Activated CD4-positive, alpha-beta T cell treated with anti-CD3 and anti-CD28 coated beads for 36 hours (primary cell): Measurements from ENCODE around the gene PIK3R4. TPM values are rescaled to one million over a fixed set of nuclear protein-coding genes. Genes with fewer than 3 reads are reported as not detected.

Source experiments
- ATAC-seq: fragments of 200-7000 bp; cut with Tn5 transposase; one replicate; pipeline ENCODE4 v1.10.0; 2021; ENCODE audit warnings: mild to moderate bottlenecking, moderate library complexity
- CTCF ChIA-PET: fragments of 350-600 bp; sonication (Branson Sonifier 250); formaldehyde crosslinking; loops from one replicate; lab custom pipeline; 2021; ENCODE audit warnings: antibody characterized with exemption; lab: Charles Lee
- POLR2A ChIA-PET: fragments of 350-600 bp; sonication (Branson Sonifier 250); formaldehyde crosslinking; loops from one replicate; lab custom pipeline; 2021; ENCODE audit warnings: antibody characterized with exemption, inconsistent platforms; lab: Charles Lee
- DNase-seq: peaks from one replicate; pipeline ENCODE4 v3.0.0-alpha.2; 2020
- H3K27ac Mint-ChIP-seq: one replicate; pipeline ENCODE4 v1.8.0; 2021; ENCODE audit warnings: mixed read lengths
- H3K27me3 Mint-ChIP-seq: one replicate; pipeline ENCODE4 v1.8.0; 2021; ENCODE audit warnings: mixed read lengths
- H3K36me3 Mint-ChIP-seq: one replicate; pipeline ENCODE4 v1.8.0; 2021; ENCODE audit warnings: low read depth, mixed read lengths
- H3K4me1 Mint-ChIP-seq: one replicate; pipeline ENCODE4 v1.8.0; 2021; ENCODE audit warnings: mixed read lengths
- H3K4me3 Mint-ChIP-seq: one replicate; pipeline ENCODE4 v1.8.0; 2021; ENCODE audit warnings: mild to moderate bottlenecking, moderate library complexity, mixed read lengths
- H3K9me3 Mint-ChIP-seq: one replicate; pipeline ENCODE4 v1.8.0; 2021; ENCODE audit warnings: low read depth, mixed read lengths
- intact Hi-C, 2 experiments: fragments of 100-400 bp; cut with DNase I in 1 of 2; cut with micrococcal nuclease in 1 of 2; formaldehyde crosslinking; loops; one replicate each; pipeline versions ENCODE4 v1.14.2 to v1.15.1; 2022 to 2024; cut with DNase I, micrococcal nuclease
- total RNA-seq, 2 experiments: library from RNA; stranded (reverse); gene quantifications; one replicate each; pipeline ENCODE4 v1.2.3, GENCODE V29; 2021

The PIK3R4 gene
- total RNA-seq, 2 experiments from 2014 or later, result 27.3 to 32.3 TPM

GRCh38 chr3:130770644-130771043 is 24.0 kb upstream of the PIK3R4 start:
- H3K36me3 Mint-ChIP-seq, result no peaks in the 10 kb centered on the region
- H3K4me1 Mint-ChIP-seq, result no peaks in the 10 kb centered on the region
- H3K4me3 Mint-ChIP-seq, result no peak overlapping the region
- DNase-seq (no peak), ATAC-seq (no peak)
- no peaks in the 10 kb centered on the region for H3K9me3 Mint-ChIP-seq
- intact Hi-C loops, result no loop called here
- H3K27me3 Mint-ChIP-seq, result peaks cover 5% of the 10 kb centered on the region
- ChIA-PET CTCF (interaction anchor here (1.2 to 1.7 kb wide), 2 partner anchors 10 to 12 kb away, joined by 3 to 5 read pairs; no protein-coding TSS in a partner anchor), POLR2A (no interaction called here)
- no peak overlapping the region for H3K27ac Mint-ChIP-seq

GRCh38 chr3:130761730-130762311 is 15.2 kb upstream of the PIK3R4 start:
- DNase-seq (no peak), ATAC-seq (no peak)
- no peaks in the 10 kb centered on the region for H3K4me1 Mint-ChIP-seq
- no peak overlapping the region for H3K27ac Mint-ChIP-seq
- H3K27me3 Mint-ChIP-seq, result peaks cover 6% of the 10 kb centered on the region
- H3K4me3 Mint-ChIP-seq, result no peak overlapping the region
- ChIA-PET CTCF (interaction anchor here (2.2 to 3.2 kb wide), 2 partner anchors 88 to 130 kb away, joined by 9 to 43 read pairs; partner anchors contain the start of gene ATP2C1), POLR2A (interaction anchor here (0.6 kb wide), 1 partner anchor 553 kb away, joined by 3 read pairs; no protein-coding TSS in a partner anchor)
- H3K9me3 Mint-ChIP-seq, result no peaks in the 10 kb centered on the region
- no peaks in the 10 kb centered on the region for H3K36me3 Mint-ChIP-seq
- intact Hi-C loops, result no loop called here

GRCh38 chr3:130760922-130761321 is 14.3 kb upstream of the PIK3R4 start:
- CTCF ChIA-PET, result interaction anchor here (0.9 to 3.2 kb wide), 7 partner anchors 10 to 235 kb away, joined by 3 to 43 read pairs (median 4); partner anchors contain the start of gene ATP2C1
- DNase-seq (no peak), ATAC-seq (peak; percentile 49)
- Mint-ChIP-seq H3K27me3 (peaks cover 3% of the 10 kb centered on the region), H3K36me3 (no peaks in the 10 kb centered on the region), H3K4me1 (no peaks in the 10 kb centered on the region), H3K9me3 (no peaks in the 10 kb centered on the region), H3K4me3 (no peak overlapping the region), H3K27ac (no peak overlapping the region)
- POLR2A ChIA-PET, result no interaction called here
- intact Hi-C loops, result no loop called here

GRCh38 chr3:130759692-130760338 is 13.2 kb upstream of the PIK3R4 start:
- intact Hi-C loops, result loop anchor here (1.0 to 5.0 kb wide), 2 partner anchors 133 to 267 kb away; partner anchors contain the start of genes ASTE1 (in 1 of the 2) and NEK11 (in 1 of the 2)
- no peaks in the 10 kb centered on the region for H3K9me3 Mint-ChIP-seq
- H3K4me1 Mint-ChIP-seq, result no peaks in the 10 kb centered on the region
- H3K27me3 Mint-ChIP-seq, result peaks cover 3% of the 10 kb centered on the region
- no peak overlapping the region for H3K27ac Mint-ChIP-seq
- DNase-seq, result peak; percentile 72
- ATAC-seq, result peak; percentile 86
- ChIA-PET CTCF (interaction anchor here (0.6 to 3.2 kb wide), 14 partner anchors 11 to 1559 kb away, joined by 3 to 43 read pairs (median 4); partner anchors contain the start of gene ATP2C1), POLR2A (no interaction called here)
- no peak overlapping the region for H3K4me3 Mint-ChIP-seq
- H3K36me3 Mint-ChIP-seq, result no peaks in the 10 kb centered on the region

- Mint-ChIP-seq H3K9me3 (no peaks in the 10 kb centered on the region), H3K27me3 (peaks cover 2% of the 10 kb centered on the region), H3K36me3 (no peaks in the 10 kb centered on the region), H3K4me3 (no peak overlapping the region), H3K4me1 (no peaks in the 10 kb centered on the region), H3K27ac (no peak overlapping the region)
- intact Hi-C loops, result loop anchor here (1.0 to 5.0 kb wide), 2 partner anchors 135 to 269 kb away; partner anchors contain the start of genes ASTE1 (in 1 of the 2) and NEK11 (in 1 of the 2)
- CTCF ChIA-PET, result interaction anchor here (0.7 to 1.6 kb wide), 10 partner anchors 10 to 260 kb away, joined by 3 to 8 read pairs (median 4); partner anchors contain the start of gene ATP2C1
- no peak for ATAC-seq
- POLR2A ChIA-PET, result no interaction called here
- no peak for DNase-seq
Observed at GRCh38 chr3:130758624-130759369, 12.2 kb upstream of the PIK3R4 start.

- ChIA-PET POLR2A (no interaction called here), CTCF (interaction anchor here (1.5 kb wide), 2 partner anchors 45 to 133 kb away, joined by 5 to 6 read pairs; no protein-coding TSS in a partner anchor)
- no peak for ATAC-seq
- intact Hi-C loops, result loop anchor here in 1 of 2 experiments (5.0 kb wide), 1 partner anchor 270 kb away; the partner anchor contains the start of genes ASTE1 and NEK11
- DNase-seq, result no peak
- Mint-ChIP-seq H3K4me1 (no peaks in the 10 kb centered on the region), H3K36me3 (no peaks in the 10 kb centered on the region), H3K4me3 (no peak overlapping the region), H3K27ac (no peak overlapping the region), H3K9me3 (no peaks in the 10 kb centered on the region), H3K27me3 (peaks cover 2% of the 10 kb centered on the region)
Observed at GRCh38 chr3:130757611-130758150, 11.1 kb upstream of the PIK3R4 start.

GRCh38 chr3:130755666-130756065 is 9.0 kb upstream of the PIK3R4 start:
- H3K27me3 Mint-ChIP-seq, result no peaks in the 10 kb centered on the region
- ATAC-seq, result no peak
- DNase-seq, result no peak
- CTCF ChIA-PET, result no interaction called here
- no peaks in the 10 kb centered on the region for H3K36me3 Mint-ChIP-seq
- POLR2A ChIA-PET, result no interaction called here
- H3K4me1 Mint-ChIP-seq, result no peaks in the 10 kb centered on the region
- H3K27ac Mint-ChIP-seq, result no peak overlapping the region
- H3K4me3 Mint-ChIP-seq, result no peak overlapping the region
- intact Hi-C loops, result loop anchor here in 1 of 2 experiments (5.0 kb wide), 1 partner anchor 272 kb away; the partner anchor contains the start of genes ASTE1 and NEK11
- H3K9me3 Mint-ChIP-seq, result no peaks in the 10 kb centered on the region

- Mint-ChIP-seq H3K27me3 (no peaks in the 10 kb centered on the region), H3K36me3 (no peaks in the 10 kb centered on the region), H3K4me1 (peaks cover 16% of the 10 kb centered on the region), H3K27ac (no peak overlapping the region), H3K4me3 (no peak overlapping the region), H3K9me3 (no peaks in the 10 kb centered on the region)
- intact Hi-C loops, result loop anchor here (5.0 to 10.0 kb wide), 4 partner anchors 633 to 1668 kb away; partner anchors contain the start of genes DNAJC13 (in 1 of the 2), IFT122 (in 1 of the 2), MRPL3 (in 1 of the 2) and NUDT16 (in 1 of the 2)
- ChIA-PET CTCF (interaction anchor here (0.7 to 2.5 kb wide), 4 partner anchors 11 to 1720 kb away, joined by 3 to 8 read pairs (median 4); no protein-coding TSS in a partner anchor), POLR2A (no interaction called here)
- DNase-seq (no peak), ATAC-seq (no peak)
Observed at GRCh38 chr3:130748981-130749380, 2.4 kb upstream of the PIK3R4 start.

- Mint-ChIP-seq H3K9me3 (no peaks in the 10 kb centered on the region), H3K4me1 (peaks cover 22% of the 10 kb centered on the region), H3K4me3 (no peak overlapping the region), H3K36me3 (peaks cover 5% of the 10 kb centered on the region), H3K27ac (peak overlapping the region; percentile 89), H3K27me3 (no peaks in the 10 kb centered on the region)
- ATAC-seq, result no peak
- DNase-seq, result no peak
- intact Hi-C loops, result loop anchor here (5.0 to 10.0 kb wide), 4 partner anchors 634 to 1669 kb away; partner anchors contain the start of genes DNAJC13 (in 1 of the 2), IFT122 (in 1 of the 2), MRPL3 (in 1 of the 2) and NUDT16 (in 1 of the 2)
- CTCF ChIA-PET, result interaction anchor here (0.7 to 2.5 kb wide), 5 partner anchors 8 to 145 kb away, joined by 3 to 8 read pairs (median 4); partner anchors contain the start of gene ATP2C1
- POLR2A ChIA-PET, result no interaction called here
Observed at GRCh38 chr3:130748467-130748861, 1.8 kb upstream of the PIK3R4 start.

GRCh38 chr3:130743354-130743753 is 3.3 kb downstream of the PIK3R4 start:
- H3K36me3 Mint-ChIP-seq, result peaks cover 43% of the 10 kb centered on the region
- H3K27ac Mint-ChIP-seq, result no peak overlapping the region
- DNase-seq (no peak), ATAC-seq (no peak)
- CTCF ChIA-PET, result interaction anchor here (0.9 to 1.3 kb wide), 2 partner anchors 15 to 190 kb away, joined by 3 read pairs; no protein-coding TSS in a partner anchor
- intact Hi-C loops, result loop anchor here in 1 of 2 experiments (10.0 kb wide), 1 partner anchor 1299 kb away; the partner anchor contains the start of gene IFT122
- POLR2A ChIA-PET, result no interaction called here
- H3K9me3 Mint-ChIP-seq, result no peaks in the 10 kb centered on the region
- no peaks in the 10 kb centered on the region for H3K27me3 Mint-ChIP-seq
- peaks cover 63% of the 10 kb centered on the region for H3K4me1 Mint-ChIP-seq
- peak overlapping the region; percentile 29 for H3K4me3 Mint-ChIP-seq
